ENCODE results near the gene HINT2. TPM values are rescaled to one million over a fixed set of nuclear protein-coding genes. Genes with fewer than 3 reads are reported as not detected.

HINT2 gene
- total RNA-seq, 1 donor from 2014 or later = 51.1 TPM

- no peaks in the 10 kb centered on the region for H3K27me3 Mint-ChIP-seq
- H3K36me3 Mint-ChIP-seq = peaks cover 4% of the 10 kb centered on the region
- no peak for DNase-seq (ENCODE audit: extremely low spot score, unreplicated experiment)
- TF ChIP-seq, protein P1, sequence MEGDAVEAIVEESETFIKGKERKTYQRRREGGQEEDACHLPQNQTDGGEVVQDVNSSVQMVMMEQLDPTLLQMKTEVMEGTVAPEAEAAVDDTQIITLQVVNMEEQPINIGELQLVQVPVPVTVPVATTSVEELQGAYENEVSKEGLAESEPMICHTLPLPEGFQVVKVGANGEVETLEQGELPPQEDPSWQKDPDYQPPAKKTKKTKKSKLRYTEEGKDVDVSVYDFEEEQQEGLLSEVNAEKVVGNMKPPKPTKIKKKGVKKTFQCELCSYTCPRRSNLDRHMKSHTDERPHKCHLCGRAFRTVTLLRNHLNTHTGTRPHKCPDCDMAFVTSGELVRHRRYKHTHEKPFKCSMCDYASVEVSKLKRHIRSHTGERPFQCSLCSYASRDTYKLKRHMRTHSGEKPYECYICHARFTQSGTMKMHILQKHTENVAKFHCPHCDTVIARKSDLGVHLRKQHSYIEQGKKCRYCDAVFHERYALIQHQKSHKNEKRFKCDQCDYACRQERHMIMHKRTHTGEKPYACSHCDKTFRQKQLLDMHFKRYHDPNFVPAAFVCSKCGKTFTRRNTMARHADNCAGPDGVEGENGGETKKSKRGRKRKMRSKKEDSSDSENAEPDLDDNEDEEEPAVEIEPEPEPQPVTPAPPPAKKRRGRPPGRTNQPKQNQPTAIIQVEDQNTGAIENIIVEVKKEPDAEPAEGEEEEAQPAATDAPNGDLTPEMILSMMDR (conservative IDR thresholded peaks at IDR 0.05) = no peak
- no peak overlapping the region for H3K27ac Mint-ChIP-seq
- peaks cover 11% of the 10 kb centered on the region for H3K4me1 Mint-ChIP-seq (ENCODE audit: unreplicated experiment)
- no peak overlapping the region for H3K4me3 Mint-ChIP-seq
- H3K9me3 Mint-ChIP-seq = no peaks in the 10 kb centered on the region
Observed at GRCh38 chr9:35763803-35764202, 51.0 kb downstream of the HINT2 start.

DNA sequence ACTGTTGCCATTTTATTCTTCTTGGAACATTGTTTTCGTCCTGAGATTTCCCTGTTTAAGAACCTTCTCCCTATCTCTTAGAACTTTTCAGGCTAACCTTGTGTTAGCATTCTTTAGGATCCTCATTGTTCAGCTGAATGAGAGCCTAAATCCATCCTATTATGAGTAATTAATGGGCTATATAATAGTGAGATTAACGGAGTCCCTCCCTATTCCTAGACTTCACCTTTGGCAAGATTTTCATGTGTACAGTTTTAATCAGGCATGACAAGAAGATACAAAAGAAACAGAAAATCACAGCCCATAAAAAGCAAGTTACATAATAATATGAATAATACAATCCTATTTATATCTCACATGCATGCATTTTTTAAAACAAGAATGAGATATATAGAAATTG is 51.7 kb downstream of the HINT2 start:
- no peak for DNase-seq (ENCODE audit: extremely low spot score, unreplicated experiment)
- TF ChIP-seq, protein P1 (conservative IDR thresholded peaks at IDR 0.05) = no peak
- H3K27me3 Mint-ChIP-seq = no peaks in the 10 kb centered on the region
- no peaks in the 10 kb centered on the region for H3K9me3 Mint-ChIP-seq
- peaks cover 4% of the 10 kb centered on the region for H3K36me3 Mint-ChIP-seq
- peaks cover 11% of the 10 kb centered on the region for H3K4me1 Mint-ChIP-seq (ENCODE audit: unreplicated experiment)
- H3K4me3 Mint-ChIP-seq = no peak overlapping the region
- H3K27ac Mint-ChIP-seq = no peak overlapping the region

Other genes with a start within 250 kb of the HINT2 start
- gene TESK1, start 209.8 kb downstream of the HINT2 start, total RNA-seq (ENCODE audit: low replicate concordance) = 30.6 and 42.4 TPM in 2 replicates
- 1.5 and 2.8 TPM in 2 replicates for gene CD72, start 196.6 kb downstream of the HINT2 start, total RNA-seq (ENCODE audit: low replicate concordance)
- not detected in 2 replicates for gene SIT1, start 164.1 kb downstream of the HINT2 start, total RNA-seq (ENCODE audit: low replicate concordance)
- 16,039 and 18,328 TPM in 2 replicates for gene RMRP, start 157.0 kb downstream of the HINT2 start, total RNA-seq (ENCODE audit: low replicate concordance)
- 15.6 and 17.2 TPM in 2 replicates for gene CCDC107, start 156.8 kb downstream of the HINT2 start, total RNA-seq (ENCODE audit: low replicate concordance)
- 7.1 and 14.2 TPM in 2 replicates for gene ARHGEF39, start 149.8 kb downstream of the HINT2 start, total RNA-seq (ENCODE audit: low replicate concordance)
- 1.5 TPM in 1 of 2 replicates, not detected in the other for gene CA9, start 141.1 kb downstream of the HINT2 start, total RNA-seq (ENCODE audit: low replicate concordance)
- gene TPM2, start 125.1 kb downstream of the HINT2 start, total RNA-seq (ENCODE audit: low replicate concordance) = 17.7 and 241 TPM in 2 replicates
- 136 and 164 TPM in 2 replicates for gene TLN1, start 82.8 kb downstream of the HINT2 start, total RNA-seq (ENCODE audit: low replicate concordance)
- gene CREB3, start 82.4 kb downstream of the HINT2 start, total RNA-seq (ENCODE audit: low replicate concordance) = 29.1 and 36.4 TPM in 2 replicates
- 100 and 103 TPM in 2 replicates for gene GBA2, start 65.8 kb downstream of the HINT2 start, total RNA-seq (ENCODE audit: low replicate concordance)
- gene RGP1, start 65.8 kb downstream of the HINT2 start, total RNA-seq (ENCODE audit: low replicate concordance) = 35.0 and 35.7 TPM in 2 replicates
- gene MSMP, start 60.8 kb downstream of the HINT2 start, total RNA-seq (ENCODE audit: low replicate concordance) = not detected in 2 replicates
- 4.2 and 23.3 TPM in 2 replicates for gene NPR2, start 23.5 kb downstream of the HINT2 start, total RNA-seq (ENCODE audit: low replicate concordance)
- gene SPAG8, start 2.8 kb downstream of the HINT2 start, total RNA-seq (ENCODE audit: low replicate concordance) = 0.71 and 14.2 TPM in 2 replicates
- gene FAM221B, start 13.7 kb upstream of the HINT2 start, total RNA-seq (ENCODE audit: low replicate concordance) = 1.1 TPM in 1 of 2 replicates, not detected in the other
- 13.8 and 27.2 TPM in 2 replicates for gene TMEM8B, start 14.2 kb upstream of the HINT2 start, total RNA-seq (ENCODE audit: low replicate concordance)
- gene OR13J1, start 55.4 kb upstream of the HINT2 start, total RNA-seq (ENCODE audit: low replicate concordance) = not detected in 2 replicates
- 0.40 TPM in 1 of 2 replicates, not detected in the other for gene HRCT1, start 91.2 kb upstream of the HINT2 start, total RNA-seq (ENCODE audit: low replicate concordance)
- not detected in 2 replicates for gene SPAAR, start 94.4 kb upstream of the HINT2 start, total RNA-seq (ENCODE audit: low replicate concordance)
- not detected in 2 replicates for gene OR2S2, start 143.1 kb upstream of the HINT2 start, total RNA-seq (ENCODE audit: low replicate concordance)
- gene RECK, start 221.9 kb upstream of the HINT2 start, total RNA-seq (ENCODE audit: low replicate concordance) = 1.9 and 11.7 TPM in 2 replicates

Data from type B pancreatic cell (in vitro differentiated cells).